BJ (cell line): ENCODE data around the gene SLC27A4. TPM values are rescaled to one million over a fixed set of nuclear protein-coding genes. Genes with fewer than 3 reads are reported as not detected.

Experiments used
- CTCF ChIA-PET: fragments of 350-600 bp; formaldehyde crosslinking; extraction: SDS; loops from one replicate; lab custom pipeline; 2021; ENCODE audit warnings: antibody characterized with exemption, inconsistent platforms; lab: Yijun Ruan, JAX
- POLR2A ChIA-PET: fragments of 300-600 bp; sonication (Branson Sonifier 250); formaldehyde crosslinking; extraction: SDS; loops from one replicate; lab custom pipeline; 2021; ENCODE audit warnings: antibody characterized with exemption; lab: Charles Lee
- DNase-seq: peaks from one replicate; pipeline ENCODE4 v3.0.0-alpha.2; 2011; ENCODE audit warnings: low read depth
- H3K27me3 ChIP-seq: 2 replicates; pipeline ENCODE4 v1.6.0; 2011; ENCODE audit warnings: low read length; ENCODE audit not compliant: control insufficient read depth, insufficient read depth
- H3K36me3 ChIP-seq: 2 replicates; pipeline ENCODE4 v1.5.1; 2011; ENCODE audit warnings: low read length; ENCODE audit not compliant: control insufficient read depth, insufficient read depth
- H3K4me3 ChIP-seq: 2 replicates; pipeline ENCODE4 v1.5.1; 2011; ENCODE audit warnings: low read depth, mild to moderate bottlenecking, control low read depth, low read length
- polyA plus RNA-seq: library from polyadenylated mRNA; depleted of rRNA; stranded (reverse); fragments of >200 nt; gene quantifications from 2 replicates; pipeline ENCODE4 v1.2.3, GENCODE V29; 2011
- TF ChIP-seq, protein P1 (sequence below): IDR thresholded peaks from 2 replicates; pipeline ENCODE4 v1.5.1; 2011; ENCODE audit warnings: low read depth, mild to moderate bottlenecking, control low read depth, inconsistent platforms, low read length, moderate library complexity; ENCODE audit not compliant: insufficient read depth

Gene SLC27A4
- polyA plus RNA-seq, 1 experiment: 15.2 TPM

DNA sequence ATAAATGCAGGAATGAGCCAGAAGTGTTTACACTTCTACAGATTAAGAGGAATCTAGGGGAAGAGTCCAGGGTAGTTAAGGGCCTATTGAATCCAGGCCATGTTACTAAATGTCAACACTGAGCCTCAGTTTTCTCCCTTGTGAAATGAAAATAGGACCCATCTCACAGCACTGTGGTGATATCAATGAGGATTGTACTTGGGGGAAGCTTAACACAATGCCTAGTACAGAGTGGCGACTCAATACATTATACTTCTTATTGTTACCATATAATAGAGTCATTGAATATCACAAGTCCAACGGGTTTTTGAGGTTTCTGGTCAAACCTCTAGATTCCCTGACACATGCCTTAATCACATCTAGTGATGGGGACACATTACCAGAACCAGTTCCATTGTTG lies 22.7 kb upstream of the SLC27A4 start:
- Histone ChIP-seq H3K27me3 (no peaks in the 10 kb centered on the region), H3K36me3 (peaks cover 10% of the 10 kb centered on the region), H3K4me3 (no peak overlapping the region)
- CTCF ChIA-PET: no interaction called here
- TF ChIP-seq, protein P1, sequence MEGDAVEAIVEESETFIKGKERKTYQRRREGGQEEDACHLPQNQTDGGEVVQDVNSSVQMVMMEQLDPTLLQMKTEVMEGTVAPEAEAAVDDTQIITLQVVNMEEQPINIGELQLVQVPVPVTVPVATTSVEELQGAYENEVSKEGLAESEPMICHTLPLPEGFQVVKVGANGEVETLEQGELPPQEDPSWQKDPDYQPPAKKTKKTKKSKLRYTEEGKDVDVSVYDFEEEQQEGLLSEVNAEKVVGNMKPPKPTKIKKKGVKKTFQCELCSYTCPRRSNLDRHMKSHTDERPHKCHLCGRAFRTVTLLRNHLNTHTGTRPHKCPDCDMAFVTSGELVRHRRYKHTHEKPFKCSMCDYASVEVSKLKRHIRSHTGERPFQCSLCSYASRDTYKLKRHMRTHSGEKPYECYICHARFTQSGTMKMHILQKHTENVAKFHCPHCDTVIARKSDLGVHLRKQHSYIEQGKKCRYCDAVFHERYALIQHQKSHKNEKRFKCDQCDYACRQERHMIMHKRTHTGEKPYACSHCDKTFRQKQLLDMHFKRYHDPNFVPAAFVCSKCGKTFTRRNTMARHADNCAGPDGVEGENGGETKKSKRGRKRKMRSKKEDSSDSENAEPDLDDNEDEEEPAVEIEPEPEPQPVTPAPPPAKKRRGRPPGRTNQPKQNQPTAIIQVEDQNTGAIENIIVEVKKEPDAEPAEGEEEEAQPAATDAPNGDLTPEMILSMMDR: no peak
- DNase-seq: no peak
- POLR2A ChIA-PET: no interaction called here

DNA sequence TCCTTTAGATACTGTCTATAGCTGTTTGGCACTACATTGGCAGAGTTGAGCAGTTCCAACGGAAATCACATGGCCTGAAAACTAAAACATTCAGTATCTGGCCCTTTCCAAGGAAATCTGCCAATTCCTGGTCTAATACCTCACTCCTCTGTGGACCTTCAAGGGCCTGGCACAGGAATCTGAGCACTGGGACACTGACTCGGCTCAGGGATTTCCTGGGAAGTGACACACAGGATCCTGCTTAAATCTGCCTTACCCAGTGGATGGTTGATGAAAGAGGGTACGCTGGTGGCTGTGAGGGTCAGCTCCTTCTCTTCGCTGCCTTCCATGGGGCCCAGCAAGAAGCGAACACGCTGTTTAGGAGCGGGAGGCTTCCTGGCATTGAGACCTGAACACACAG lies 19.0 kb upstream of the SLC27A4 start:
- H3K27me3 ChIP-seq: no peaks in the 10 kb centered on the region
- ChIA-PET CTCF (interaction anchor here (0.5 to 1.2 kb wide), 2 partner anchors 26 to 152 kb away, joined by 3 read pairs; no protein-coding TSS in a partner anchor), POLR2A (no interaction called here)
- TF ChIP-seq, protein P1: no peak
- H3K4me3 ChIP-seq: peak overlapping the region; percentile 64
- H3K36me3 ChIP-seq: peaks cover 9% of the 10 kb centered on the region
- no peak for DNase-seq

DNA sequence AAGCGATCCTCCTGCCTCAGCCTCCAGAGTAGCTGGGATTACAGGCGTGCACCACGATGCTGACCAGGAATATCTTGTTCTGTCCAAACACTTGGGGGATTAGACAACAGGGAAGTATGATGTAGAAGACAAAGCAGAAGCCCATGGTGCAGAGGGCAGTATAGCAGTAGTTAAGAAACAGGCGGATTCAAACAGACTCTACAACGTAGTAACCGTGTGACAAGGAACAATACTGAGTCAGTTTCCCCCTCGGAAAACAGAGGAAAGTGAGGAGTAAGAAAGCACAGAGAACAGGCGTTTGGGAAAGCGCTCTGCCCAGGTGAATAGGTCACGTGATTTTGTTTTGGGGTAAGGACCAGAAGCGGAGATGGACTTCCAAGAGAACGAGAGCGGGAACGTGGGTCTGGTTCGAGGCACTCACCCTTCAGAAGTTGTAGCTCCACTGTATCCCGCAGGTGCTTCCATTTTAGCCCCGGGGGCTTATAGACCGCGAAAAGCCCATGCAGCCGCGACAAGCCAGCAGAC lies 18.4 kb upstream of the SLC27A4 start:
- peaks cover 6% of the 10 kb centered on the region for H3K36me3 ChIP-seq
- no peak for DNase-seq
- ChIA-PET POLR2A (no interaction called here), CTCF (interaction anchor here (0.5 to 1.2 kb wide), 3 partner anchors 25 to 153 kb away, joined by 3 read pairs; no protein-coding TSS in a partner anchor)
- TF ChIP-seq, protein P1: no peak
- no peaks in the 10 kb centered on the region for H3K27me3 ChIP-seq
- H3K4me3 ChIP-seq: peak overlapping the region; percentile 64

DNA sequence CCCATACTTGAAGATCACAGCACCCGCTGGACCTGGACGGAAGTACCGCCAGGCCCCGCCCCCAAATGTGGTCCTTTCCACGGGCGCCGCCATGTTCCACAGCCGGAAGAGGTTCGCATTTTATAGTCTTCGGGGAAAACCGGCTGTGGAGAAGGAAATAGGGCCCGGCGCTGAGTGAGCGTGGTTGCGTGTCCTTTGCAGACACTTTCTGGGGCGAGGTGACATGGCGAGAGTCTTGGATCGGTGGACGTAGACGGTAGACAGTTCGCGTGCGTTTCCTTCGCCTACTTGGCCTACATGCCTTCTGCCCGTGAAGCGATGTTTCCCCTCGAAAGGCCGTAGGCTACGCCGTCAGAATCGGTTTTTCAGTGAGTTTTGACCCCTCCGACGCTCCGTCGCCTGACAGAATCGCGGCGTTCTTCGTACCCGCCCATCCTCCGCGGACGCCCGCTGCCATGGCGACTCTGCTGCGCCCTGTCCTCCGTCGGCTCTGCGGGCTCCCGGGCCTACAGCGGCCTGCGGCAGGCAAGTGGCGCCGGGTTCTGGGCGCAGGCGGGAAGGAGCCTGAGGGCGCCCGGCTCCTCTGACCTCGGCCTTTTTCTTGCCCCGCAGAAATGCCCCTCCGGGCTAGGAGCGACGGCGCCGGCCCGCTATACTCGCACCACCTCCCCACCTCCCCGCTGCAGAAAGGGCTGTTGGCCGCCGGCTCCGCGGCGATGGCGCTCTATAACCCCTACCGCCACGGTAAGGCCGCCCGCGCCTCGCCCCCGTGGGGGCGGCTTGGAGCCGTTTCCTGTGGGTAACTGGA lies 17.7 kb upstream of the SLC27A4 start, which contains the start of the genes COQ4 and TRUB2:
TSS of gene COQ4 (plus strand) at position 436 of the 808 bp plus-strand sequence. CDS start at position 456, 20 bp downstream.
TSS of gene TRUB2 (minus strand) at position 44 of the 808 bp plus-strand sequence. CDS start at position 5, 39 bp downstream.
- peak; percentile 73 for DNase-seq
- peak within 1 kb of the TSS; percentile 64 for H3K4me3 ChIP-seq
- TF ChIP-seq, protein P1: no peak
- no peaks in the 10 kb centered on the region for H3K27me3 ChIP-seq
- POLR2A ChIA-PET: no interaction called here
- H3K36me3 ChIP-seq: peaks cover 5% of the 10 kb centered on the region
- CTCF ChIA-PET: interaction anchor here (1.0 kb wide), 1 partner anchor 24 kb away, joined by 3 read pairs; no protein-coding TSS in a partner anchor

DNA sequence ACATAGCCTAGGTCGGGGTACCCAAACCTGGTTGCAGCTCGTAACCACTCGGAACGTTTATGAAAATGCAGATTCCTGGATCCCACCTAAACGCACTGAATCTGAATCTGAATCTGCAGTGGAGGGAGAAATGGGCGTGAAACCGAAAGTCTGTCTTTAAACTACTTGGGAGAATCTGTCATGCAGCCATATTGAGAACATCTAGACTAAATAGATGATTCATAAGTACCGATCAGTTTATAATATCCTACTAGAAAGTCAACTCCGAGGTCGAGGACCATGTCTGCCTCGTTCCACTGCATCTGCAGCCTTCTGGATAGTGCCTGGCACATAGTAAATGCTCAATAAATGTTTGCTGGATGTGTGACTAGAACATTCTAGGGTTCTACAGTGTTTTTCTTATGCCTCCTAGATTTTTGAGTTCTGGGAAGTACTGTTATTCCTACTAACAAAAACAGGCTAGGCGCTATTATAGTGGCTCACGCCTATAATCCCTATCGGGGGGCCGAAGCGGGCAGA lies 17.1 kb upstream of the SLC27A4 start:
- POLR2A ChIA-PET: no interaction called here

More for the DNA sequence above, 17.1 kb upstream of the SLC27A4 start:
- TF ChIP-seq, protein P1: no peak
- peaks cover 8% of the 10 kb centered on the region for H3K36me3 ChIP-seq
- CTCF ChIA-PET: interaction anchor here (0.9 kb wide), 1 partner anchor 26 kb away, joined by 3 read pairs; no protein-coding TSS in a partner anchor
- no peaks in the 10 kb centered on the region for H3K27me3 ChIP-seq
- DNase-seq: no peak
- H3K4me3 ChIP-seq: peak overlapping the region; percentile 64
